Loucy (cell line): ENCODE results near the gene AKAP6.

Experiments
- H2AFZ ChIP-seq: fragments of 200-600 bp; sonication (generic); 2 replicates; pipeline ENCODE4 v1.6.0; 2016; ENCODE audit warnings: antibody characterized with exemption, mild to moderate bottlenecking, low read length, moderate library complexity
- H3F3A ChIP-seq: fragments of 200-600 bp; 2 replicates; pipeline ENCODE4 v1.6.0; 2016; ENCODE audit warnings: antibody characterized with exemption, low read depth, mild to moderate bottlenecking
- H3K27me3 ChIP-seq: fragments of 200-600 bp; sonication (generic); 2 replicates; pipeline ENCODE4 v1.6.1; 2014; ENCODE audit warnings: low read length, mild to moderate bottlenecking; ENCODE audit not compliant: insufficient read depth, poor library complexity, severe bottlenecking
- H3K36me3 ChIP-seq: fragments of 200-600 bp; sonication (generic); 2 replicates; pipeline ENCODE4 v1.6.1; 2016; ENCODE audit warnings: low read length; ENCODE audit not compliant: insufficient read depth
- H3K4me1 ChIP-seq: fragments of 200-600 bp; sonication (generic); 2 replicates; pipeline ENCODE4 v1.5.1; 2014; ENCODE audit warnings: low read length, mild to moderate bottlenecking; ENCODE audit not compliant: insufficient read depth, poor library complexity, severe bottlenecking
- H3K4me2 ChIP-seq: fragments of 200-600 bp; sonication (generic); 2 replicates; pipeline ENCODE4 v1.6.0; 2014; ENCODE audit warnings: antibody characterized with exemption, low read length, low read depth, mild to moderate bottlenecking; ENCODE audit not compliant: poor library complexity, severe bottlenecking
- H3K4me3 ChIP-seq: fragments of 200-600 bp; sonication (generic); 2 replicates; pipeline ENCODE4 v1.5.1; 2014; ENCODE audit warnings: low read length, mild to moderate bottlenecking, mixed read lengths; ENCODE audit not compliant: poor library complexity, severe bottlenecking
- H3K79me2 ChIP-seq: fragments of 200-600 bp; sonication (generic); 2 replicates; pipeline ENCODE4 v1.6.1; 2014; ENCODE audit warnings: low read length; ENCODE audit not compliant: insufficient read depth
- H3K9ac ChIP-seq: fragments of 200-600 bp; sonication (generic); 2 replicates; pipeline ENCODE4 v1.6.0; 2014; ENCODE audit warnings: mild to moderate bottlenecking, low read depth, low read length, moderate library complexity; ENCODE audit not compliant: poor library complexity, severe bottlenecking
- H3K9me2 ChIP-seq: fragments of 200-600 bp; sonication (generic); replicated peaks from 2 replicates; pipeline ENCODE4 v1.6.1; 2016; ENCODE audit warnings: low read depth, low read length, mixed read lengths
- H3K9me3 ChIP-seq: fragments of 200-600 bp; sonication (generic); 2 replicates; pipeline ENCODE4 v1.6.1; 2014; ENCODE audit warnings: mild to moderate bottlenecking, antibody characterized with exemption, low read length, low read depth; ENCODE audit not compliant: insufficient read depth
- H4K20me1 ChIP-seq: fragments of 200-600 bp; sonication (generic); 2 replicates; pipeline ENCODE4 v1.6.0; 2014; ENCODE audit warnings: antibody characterized with exemption, low read length, mild to moderate bottlenecking; ENCODE audit not compliant: insufficient read depth, poor library complexity, severe bottlenecking
- CTCF ChIP-seq: fragments of 200-600 bp; sonication (generic); conservative IDR thresholded peaks from 2 replicates; pipeline ENCODE4 v1.5.1; 2014; ENCODE audit warnings: mild to moderate bottlenecking, antibody characterized with exemption, low read length
- EZH2phosphoT487 ChIP-seq: fragments of 200-600 bp; IDR thresholded peaks from 2 replicates; pipeline ENCODE4 v1.6.1; 2018; ENCODE audit warnings: antibody characterized with exemption, mild to moderate bottlenecking, moderate library complexity, borderline replicate concordance

The AKAP6 gene

GRCh38 chr14:32514236-32514635 lies 185.1 kb downstream of the AKAP6 start:
- Histone ChIP-seq H3K4me3 (no peak overlapping the region), H2AFZ (no peak overlapping the region), H3K9ac (no peak overlapping the region), H3K27me3 (no peaks in the 10 kb centered on the region), H3K9me3 (no peaks in the 10 kb centered on the region), H3K4me1 (no peaks in the 10 kb centered on the region), H3F3A (no peaks in the 10 kb centered on the region), H3K4me2 (no peak overlapping the region), H4K20me1 (no peaks in the 10 kb centered on the region), H3K36me3 (no peaks in the 10 kb centered on the region), H3K9me2 (no peaks in the 10 kb centered on the region), H3K79me2 (no peaks in the 10 kb centered on the region)
- TF ChIP-seq CTCF (no peak), EZH2phosphoT487 (no peak)

GRCh38 chr14:32514681-32515080 lies 185.6 kb downstream of the AKAP6 start:
- H3K9me2 ChIP-seq = no peaks in the 10 kb centered on the region
- no peak overlapping the region for H2AFZ ChIP-seq
- H4K20me1 ChIP-seq = no peaks in the 10 kb centered on the region
- H3K4me2 ChIP-seq = no peak overlapping the region
- no peaks in the 10 kb centered on the region for H3K79me2 ChIP-seq
- H3K4me3 ChIP-seq = no peak overlapping the region
- no peaks in the 10 kb centered on the region for H3K9me3 ChIP-seq
- H3K36me3 ChIP-seq = no peaks in the 10 kb centered on the region
- H3K9ac ChIP-seq = no peak overlapping the region
- H3K4me1 ChIP-seq = no peaks in the 10 kb centered on the region
- TF ChIP-seq EZH2phosphoT487 (no peak), CTCF (no peak)
- no peaks in the 10 kb centered on the region for H3F3A ChIP-seq
- no peaks in the 10 kb centered on the region for H3K27me3 ChIP-seq

- no peaks in the 10 kb centered on the region for H3F3A ChIP-seq
- no peak overlapping the region for H3K4me2 ChIP-seq
- no peak for TF ChIP-seq CTCF
- TF ChIP-seq EZH2phosphoT487 = no peak
- no peaks in the 10 kb centered on the region for H3K9me3 ChIP-seq
- H3K79me2 ChIP-seq = no peaks in the 10 kb centered on the region
- no peaks in the 10 kb centered on the region for H3K36me3 ChIP-seq
- H2AFZ ChIP-seq = no peak overlapping the region
- no peaks in the 10 kb centered on the region for H3K27me3 ChIP-seq
- no peaks in the 10 kb centered on the region for H3K9me2 ChIP-seq
- no peak overlapping the region for H3K9ac ChIP-seq
- no peaks in the 10 kb centered on the region for H3K4me1 ChIP-seq
- no peak overlapping the region for H3K4me3 ChIP-seq
- H4K20me1 ChIP-seq = no peaks in the 10 kb centered on the region
Observed at GRCh38 chr14:32524609-32525375, 195.7 kb downstream of the AKAP6 start.
